Osteoblast (primary cell): ENCODE results near the gene GALNT9. TPM values are rescaled to one million over a fixed set of nuclear protein-coding genes. Genes with fewer than 3 reads are reported as not detected.

Experiments used
- DNase-seq: peaks from one replicate; pipeline ENCODE4 v3.0.0; 2011; ENCODE audit warnings: low spot score, mixed read lengths; ENCODE audit not compliant: insufficient read length; ENCODE audit errors: missing footprints
- H2AFZ ChIP-seq: 2 replicates; pipeline ENCODE4 v1.6.0; 2011; ENCODE audit warnings: mild to moderate bottlenecking, low read length
- H3K27ac ChIP-seq: 2 replicates; pipeline ENCODE4 v1.5.1; 2011; ENCODE audit warnings: mild to moderate bottlenecking, low read depth, low read length, moderate library complexity
- H3K27me3 ChIP-seq: 2 replicates; pipeline ENCODE4 v1.6.0; 2012; ENCODE audit warnings: mild to moderate bottlenecking, control low read depth, inconsistent platforms, low read length, moderate library complexity; ENCODE audit not compliant: insufficient read depth
- H3K36me3 ChIP-seq: 2 replicates; pipeline ENCODE4 v1.5.1; 2011; ENCODE audit warnings: mild to moderate bottlenecking, low read length, control low read depth, moderate library complexity; ENCODE audit not compliant: insufficient read depth
- H3K4me1 ChIP-seq: 2 replicates; pipeline ENCODE4 v1.5.1; 2011; ENCODE audit warnings: mild to moderate bottlenecking, low read length, control low read depth, moderate library complexity; ENCODE audit not compliant: insufficient read depth
- H3K4me2 ChIP-seq: 2 replicates; pipeline ENCODE4 v1.6.0; 2011; ENCODE audit warnings: mild to moderate bottlenecking, low read length; ENCODE audit not compliant: insufficient read depth
- H3K4me3 ChIP-seq: fragments of 200-600 bp; sonication (generic); 3 replicates; pipeline ENCODE4 v1.5.1; 2012; ENCODE audit warnings: mild to moderate bottlenecking, low read length, inconsistent platforms; ENCODE audit not compliant: insufficient read depth
- H3K79me2 ChIP-seq: 2 replicates; pipeline ENCODE4 v1.6.0; 2012; ENCODE audit warnings: mild to moderate bottlenecking, low read length, control low read depth, inconsistent platforms; ENCODE audit not compliant: insufficient read depth
- H3K9me3 ChIP-seq: 2 replicates; pipeline ENCODE4 v1.5.1; 2011; ENCODE audit warnings: low read depth, low read length, control low read depth
- H4K20me1 ChIP-seq: 2 replicates; pipeline ENCODE4 v1.6.0; 2012; ENCODE audit warnings: mild to moderate bottlenecking, low read length, control low read depth; ENCODE audit not compliant: insufficient read depth
- CTCF ChIP-seq: IDR thresholded peaks from 2 replicates; pipeline ENCODE4 v1.5.1; 2011; ENCODE audit warnings: mild to moderate bottlenecking, low read depth, low read length, moderate library complexity; ENCODE audit errors: extremely low read depth
- total RNA-seq: library from RNA; depleted of rRNA; stranded (reverse); fragments of >200 nt; gene quantifications from 2 replicates; pipeline ENCODE4 v1.2.3, GENCODE V29; 2012

The GALNT9 gene
- total RNA-seq, 1 donor, result 0.36 TPM

- H3K4me3 ChIP-seq, result no peak overlapping the region
- H4K20me1 ChIP-seq, result no peaks in the 10 kb centered on the region
- no peak overlapping the region for H2AFZ ChIP-seq
- no peak for TF ChIP-seq CTCF
- H3K4me1 ChIP-seq, result peaks cover 14% of the 10 kb centered on the region
- no peaks in the 10 kb centered on the region for H3K36me3 ChIP-seq
- H3K79me2 ChIP-seq, result no peaks in the 10 kb centered on the region
- no peak overlapping the region for H3K4me2 ChIP-seq
- H3K27me3 ChIP-seq, result peaks cover 10% of the 10 kb centered on the region
- H3K9me3 ChIP-seq, result no peaks in the 10 kb centered on the region
- DNase-seq, result no peak
- no peak overlapping the region for H3K27ac ChIP-seq
Observed at GRCh38 chr12:132171968-132172521, 157.3 kb downstream of the GALNT9 start.

- H2AFZ ChIP-seq, result no peak overlapping the region
- peaks cover 8% of the 10 kb centered on the region for H3K27me3 ChIP-seq
- TF ChIP-seq CTCF, result no peak
Observed at GRCh38 chr12:132171293-132171967, 158.0 kb downstream of the GALNT9 start.

GRCh38 chr12:132170637-132171292, 158.6 kb downstream of the GALNT9 start:
- no peaks in the 10 kb centered on the region for H3K36me3 ChIP-seq
- no peak for TF ChIP-seq CTCF
- H3K79me2 ChIP-seq, result no peaks in the 10 kb centered on the region
- peak; percentile 88 for DNase-seq
- peaks cover 14% of the 10 kb centered on the region for H3K4me1 ChIP-seq
- no peaks in the 10 kb centered on the region for H3K9me3 ChIP-seq
- H3K4me3 ChIP-seq, result no peak overlapping the region
- H3K27ac ChIP-seq, result no peak overlapping the region
- H3K27me3 ChIP-seq, result peaks cover 8% of the 10 kb centered on the region
- H2AFZ ChIP-seq, result no peak overlapping the region
- no peaks in the 10 kb centered on the region for H4K20me1 ChIP-seq
- H3K4me2 ChIP-seq, result peak overlapping the region; percentile 37

More at GRCh38 chr12:132171293-132171967, 158.0 kb downstream of the GALNT9 start:
- Histone ChIP-seq H3K4me3 (no peak overlapping the region), H3K36me3 (no peaks in the 10 kb centered on the region), H3K27ac (no peak overlapping the region), H3K4me1 (peaks cover 14% of the 10 kb centered on the region), H3K79me2 (no peaks in the 10 kb centered on the region), H3K9me3 (no peaks in the 10 kb centered on the region), H3K4me2 (no peak overlapping the region), H4K20me1 (no peaks in the 10 kb centered on the region)
- no peak for DNase-seq

GRCh38 chr12:132170094-132170636, 159.2 kb downstream of the GALNT9 start:
- no peak for TF ChIP-seq CTCF
- DNase-seq, result peak; percentile 98

More at GRCh38 chr12:132170094-132170636, 159.2 kb downstream of the GALNT9 start:
- no peaks in the 10 kb centered on the region for H3K9me3 ChIP-seq
- peak overlapping the region; percentile 31 for H3K4me3 ChIP-seq
- peak overlapping the region; percentile 37 for H3K4me2 ChIP-seq
- no peaks in the 10 kb centered on the region for H3K36me3 ChIP-seq
- H2AFZ ChIP-seq, result no peak overlapping the region
- H3K27me3 ChIP-seq, result peaks cover 7% of the 10 kb centered on the region
- peaks cover 14% of the 10 kb centered on the region for H3K4me1 ChIP-seq
- H3K79me2 ChIP-seq, result no peaks in the 10 kb centered on the region
- H4K20me1 ChIP-seq, result no peaks in the 10 kb centered on the region
- H3K27ac ChIP-seq, result peak overlapping the region; percentile 19
